ENCODE data around the gene POU6F2. TPM values are rescaled to one million over a fixed set of nuclear protein-coding genes. Genes with fewer than 3 reads are reported as not detected.
"Not testable (repeated sequence)": the region's sequence is repeated elsewhere in the genome, so short reads cannot be mapped to it uniquely, and the experiment has no call there.

Gene POU6F2
- total RNA-seq, 1 donor from 2014 or later = 34.7 TPM

- H3K36me3 Mint-ChIP-seq (ENCODE audit: unreplicated experiment) = peaks cover 4% of the 10 kb centered on the region
- no peak for TF ChIP-seq CTCF (IDR thresholded peaks at IDR 0.05; ENCODE audit: partially characterized antibody, unreplicated experiment)
- DNase-seq = no peak
- H3K4me3 Mint-ChIP-seq (ENCODE audit: unreplicated experiment) = no peak overlapping the region
- H3K4me1 Mint-ChIP-seq (ENCODE audit: low read depth, unreplicated experiment) = peaks cover 1% of the 10 kb centered on the region
- no peaks in the 10 kb centered on the region for H3K27me3 Mint-ChIP-seq (ENCODE audit: unreplicated experiment)
- no peaks in the 10 kb centered on the region for H3K9me3 Mint-ChIP-seq (ENCODE audit: unreplicated experiment)
- H3K27ac Mint-ChIP-seq (ENCODE audit: unreplicated experiment) = no peak overlapping the region
These were observed 398.1 kb downstream of the POU6F2 start for GRCh38 chr7:39375874-39376190.

DNA sequence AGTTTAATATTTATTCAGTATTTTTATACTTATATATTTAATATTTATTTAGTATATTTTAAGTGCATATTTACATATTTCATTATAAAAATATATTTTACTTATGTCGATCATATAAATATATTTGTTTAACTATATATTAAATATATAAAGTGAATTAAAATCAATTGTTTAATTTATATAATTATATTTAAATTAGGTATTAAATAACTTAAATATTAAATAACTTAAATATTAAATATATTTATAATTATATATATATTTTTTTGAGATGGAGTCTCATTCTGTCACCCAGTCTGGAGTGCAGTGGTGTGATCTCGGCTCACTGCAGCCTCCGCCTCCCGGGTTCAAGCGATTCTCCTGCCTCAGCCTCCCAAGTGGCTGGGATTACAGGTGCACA is 399.2 kb downstream of the POU6F2 start:
- not testable (repeated sequence) for DNase-seq; H3K4me1 Mint-ChIP-seq (ENCODE audit: low read depth, unreplicated experiment); H3K27ac Mint-ChIP-seq (ENCODE audit: unreplicated experiment); H3K4me3 Mint-ChIP-seq (ENCODE audit: unreplicated experiment); H3K27me3 Mint-ChIP-seq (ENCODE audit: unreplicated experiment); H3K36me3 Mint-ChIP-seq (ENCODE audit: unreplicated experiment); H3K9me3 Mint-ChIP-seq (ENCODE audit: unreplicated experiment)

DNA sequence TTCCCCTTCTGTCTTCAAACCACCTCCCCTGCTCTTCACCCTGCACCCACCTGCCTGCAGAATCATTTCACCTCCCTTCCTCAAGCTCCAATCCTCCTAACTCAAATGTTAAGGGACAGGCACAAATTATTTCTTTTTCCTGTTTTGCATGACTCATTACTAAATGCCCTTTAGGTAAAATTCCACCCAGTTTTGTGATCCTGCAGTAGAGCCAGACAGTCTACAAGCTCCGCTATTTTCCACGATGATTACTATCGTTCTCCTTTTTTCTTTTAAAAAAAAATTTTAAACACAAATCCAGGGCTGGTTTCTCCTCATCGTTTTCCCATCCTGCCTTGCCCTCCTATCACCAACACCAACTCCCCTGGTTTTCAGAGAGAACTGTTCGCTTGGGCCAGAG is 401.7 kb downstream of the POU6F2 start:
- Mint-ChIP-seq H3K27me3 (ENCODE audit: unreplicated experiment) (no peaks in the 10 kb centered on the region), H3K36me3 (ENCODE audit: unreplicated experiment) (peaks cover 5% of the 10 kb centered on the region), H3K9me3 (ENCODE audit: unreplicated experiment) (peaks cover under 1% of the 10 kb centered on the region), H3K4me3 (ENCODE audit: unreplicated experiment) (no peak overlapping the region), H3K27ac (ENCODE audit: unreplicated experiment) (no peak overlapping the region), H3K4me1 (ENCODE audit: low read depth, unreplicated experiment) (peaks cover 1% of the 10 kb centered on the region)
- TF ChIP-seq CTCF (IDR thresholded peaks at IDR 0.05; ENCODE audit: partially characterized antibody, unreplicated experiment) = no peak
- DNase-seq = no peak

GRCh38 chr7:39383136-39383535 is 405.4 kb downstream of the POU6F2 start:
- Mint-ChIP-seq H3K4me3 (ENCODE audit: unreplicated experiment) (no peak overlapping the region), H3K4me1 (ENCODE audit: low read depth, unreplicated experiment) (no peaks in the 10 kb centered on the region), H3K27me3 (ENCODE audit: unreplicated experiment) (no peaks in the 10 kb centered on the region), H3K27ac (ENCODE audit: unreplicated experiment) (no peak overlapping the region), H3K9me3 (ENCODE audit: unreplicated experiment) (peaks cover 5% of the 10 kb centered on the region), H3K36me3 (ENCODE audit: unreplicated experiment) (peaks cover 8% of the 10 kb centered on the region)
- DNase-seq = no peak
- TF ChIP-seq CTCF (IDR thresholded peaks at IDR 0.05; ENCODE audit: partially characterized antibody, unreplicated experiment) = no peak

GRCh38 chr7:39384386-39384785 is 406.7 kb downstream of the POU6F2 start:
- no peak overlapping the region for H3K4me3 Mint-ChIP-seq (ENCODE audit: unreplicated experiment)
- no peaks in the 10 kb centered on the region for H3K4me1 Mint-ChIP-seq (ENCODE audit: low read depth, unreplicated experiment)
- H3K9me3 Mint-ChIP-seq (ENCODE audit: unreplicated experiment) = peaks cover 5% of the 10 kb centered on the region
- H3K36me3 Mint-ChIP-seq (ENCODE audit: unreplicated experiment) = peaks cover 5% of the 10 kb centered on the region
- no peaks in the 10 kb centered on the region for H3K27me3 Mint-ChIP-seq (ENCODE audit: unreplicated experiment)
- TF ChIP-seq CTCF (IDR thresholded peaks at IDR 0.05; ENCODE audit: partially characterized antibody, unreplicated experiment) = no peak
- H3K27ac Mint-ChIP-seq (ENCODE audit: unreplicated experiment) = no peak overlapping the region
- no peak for DNase-seq

DNA sequence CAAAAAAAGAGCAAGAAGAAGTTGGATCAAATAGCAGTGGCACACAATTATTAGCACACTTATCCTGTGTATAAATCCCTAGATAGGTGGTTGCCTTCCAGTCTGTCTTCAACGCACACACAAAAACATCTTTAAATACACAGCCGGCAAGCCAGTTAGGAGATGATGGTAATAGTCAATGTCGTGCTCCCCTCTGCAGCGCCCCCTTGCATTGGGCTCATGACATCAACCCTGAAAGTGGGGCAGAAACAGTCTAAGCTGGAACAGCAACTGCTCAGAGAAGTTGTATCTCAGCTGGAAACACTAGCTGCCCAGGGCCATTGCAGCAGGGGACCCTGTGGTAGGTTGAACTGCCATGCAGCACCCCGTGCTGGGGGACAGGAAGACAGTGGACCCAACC is 409.0 kb downstream of the POU6F2 start:
- peaks cover 6% of the 10 kb centered on the region for H3K4me1 Mint-ChIP-seq (ENCODE audit: low read depth, unreplicated experiment)
- TF ChIP-seq CTCF (IDR thresholded peaks at IDR 0.05; ENCODE audit: partially characterized antibody, unreplicated experiment) = no peak

More for the DNA sequence above, 409.0 kb downstream of the POU6F2 start:
- peaks cover 5% of the 10 kb centered on the region for H3K9me3 Mint-ChIP-seq (ENCODE audit: unreplicated experiment)
- DNase-seq = no peak
- H3K4me3 Mint-ChIP-seq (ENCODE audit: unreplicated experiment) = no peak overlapping the region
- H3K27me3 Mint-ChIP-seq (ENCODE audit: unreplicated experiment) = no peaks in the 10 kb centered on the region
- H3K27ac Mint-ChIP-seq (ENCODE audit: unreplicated experiment) = no peak overlapping the region
- peaks cover 5% of the 10 kb centered on the region for H3K36me3 Mint-ChIP-seq (ENCODE audit: unreplicated experiment)
